ENCODE measurements around the gene ARMH4.

DNA sequence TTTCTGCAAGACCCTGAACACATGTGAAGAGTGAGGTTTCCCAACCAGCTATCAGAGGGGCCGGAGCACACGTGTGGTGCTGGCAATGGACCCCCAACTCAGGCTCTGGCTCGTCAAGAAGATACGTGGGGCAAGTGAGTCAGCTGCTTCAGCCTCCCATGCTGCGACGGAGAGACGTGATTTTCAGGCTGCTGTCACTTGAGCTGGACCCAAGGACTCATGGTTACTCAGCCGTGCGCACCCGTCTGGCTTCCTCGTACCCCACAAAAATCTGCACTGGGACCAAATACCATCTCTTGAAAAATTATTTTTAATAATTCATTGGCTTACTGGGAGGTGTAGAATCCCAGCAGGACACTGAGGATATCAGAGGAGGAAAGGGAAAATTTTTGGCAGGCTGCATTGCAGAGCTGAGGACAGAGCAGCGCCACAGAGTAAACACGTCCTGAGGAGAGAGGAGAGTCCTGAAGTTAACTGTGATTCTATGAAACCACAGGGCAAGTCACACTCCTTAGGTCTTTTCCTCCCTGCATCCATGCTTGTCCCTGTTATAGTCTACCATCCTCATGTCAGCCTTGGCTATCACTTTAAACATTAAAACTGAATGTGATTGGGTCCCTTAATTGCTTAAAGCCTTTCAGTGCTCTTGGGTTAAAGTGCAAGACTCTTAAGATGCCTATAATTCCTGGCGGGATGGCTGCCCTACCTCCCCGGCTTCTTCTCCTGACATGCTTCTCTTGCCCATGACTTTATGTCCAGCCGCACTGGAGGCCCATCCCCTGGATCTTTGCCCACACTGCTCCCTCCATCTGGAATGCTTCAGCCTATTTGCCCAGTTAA lies 190.8 kb downstream of the ARMH4 start:
- TF ChIP-seq YY1 (IDR thresholded peaks at IDR 0.05) (no peak), FOXA1 (IDR thresholded peaks at IDR 0.05) (no peak), RAD21 (IDR thresholded peaks at IDR 0.05) (no peak), GABPA (IDR thresholded peaks at IDR 0.05 in 1 of 2, conservative IDR thresholded peaks at IDR 0.05 in 1 of 2) (no peak), TAF1 (conservative IDR thresholded peaks at IDR 0.05) (no peak), RXRA (IDR thresholded peaks at IDR 0.05) (no peak), SP1 (IDR thresholded peaks at IDR 0.05) (no peak), EGR1 (IDR thresholded peaks at IDR 0.05; ENCODE audit: low read depth in 2 of 2) (no peak), HNF4G (IDR thresholded peaks at IDR 0.05) (no peak), JUND (IDR thresholded peaks at IDR 0.05) (no peak), ZBTB33 (IDR thresholded peaks at IDR 0.05) (no peak)
- TF ChIP-seq, protein P1, sequence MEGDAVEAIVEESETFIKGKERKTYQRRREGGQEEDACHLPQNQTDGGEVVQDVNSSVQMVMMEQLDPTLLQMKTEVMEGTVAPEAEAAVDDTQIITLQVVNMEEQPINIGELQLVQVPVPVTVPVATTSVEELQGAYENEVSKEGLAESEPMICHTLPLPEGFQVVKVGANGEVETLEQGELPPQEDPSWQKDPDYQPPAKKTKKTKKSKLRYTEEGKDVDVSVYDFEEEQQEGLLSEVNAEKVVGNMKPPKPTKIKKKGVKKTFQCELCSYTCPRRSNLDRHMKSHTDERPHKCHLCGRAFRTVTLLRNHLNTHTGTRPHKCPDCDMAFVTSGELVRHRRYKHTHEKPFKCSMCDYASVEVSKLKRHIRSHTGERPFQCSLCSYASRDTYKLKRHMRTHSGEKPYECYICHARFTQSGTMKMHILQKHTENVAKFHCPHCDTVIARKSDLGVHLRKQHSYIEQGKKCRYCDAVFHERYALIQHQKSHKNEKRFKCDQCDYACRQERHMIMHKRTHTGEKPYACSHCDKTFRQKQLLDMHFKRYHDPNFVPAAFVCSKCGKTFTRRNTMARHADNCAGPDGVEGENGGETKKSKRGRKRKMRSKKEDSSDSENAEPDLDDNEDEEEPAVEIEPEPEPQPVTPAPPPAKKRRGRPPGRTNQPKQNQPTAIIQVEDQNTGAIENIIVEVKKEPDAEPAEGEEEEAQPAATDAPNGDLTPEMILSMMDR (IDR thresholded peaks at IDR 0.05; ENCODE audit: low read depth, low read length, missing input control): no peak
- TF ChIP-seq, protein P2, sequence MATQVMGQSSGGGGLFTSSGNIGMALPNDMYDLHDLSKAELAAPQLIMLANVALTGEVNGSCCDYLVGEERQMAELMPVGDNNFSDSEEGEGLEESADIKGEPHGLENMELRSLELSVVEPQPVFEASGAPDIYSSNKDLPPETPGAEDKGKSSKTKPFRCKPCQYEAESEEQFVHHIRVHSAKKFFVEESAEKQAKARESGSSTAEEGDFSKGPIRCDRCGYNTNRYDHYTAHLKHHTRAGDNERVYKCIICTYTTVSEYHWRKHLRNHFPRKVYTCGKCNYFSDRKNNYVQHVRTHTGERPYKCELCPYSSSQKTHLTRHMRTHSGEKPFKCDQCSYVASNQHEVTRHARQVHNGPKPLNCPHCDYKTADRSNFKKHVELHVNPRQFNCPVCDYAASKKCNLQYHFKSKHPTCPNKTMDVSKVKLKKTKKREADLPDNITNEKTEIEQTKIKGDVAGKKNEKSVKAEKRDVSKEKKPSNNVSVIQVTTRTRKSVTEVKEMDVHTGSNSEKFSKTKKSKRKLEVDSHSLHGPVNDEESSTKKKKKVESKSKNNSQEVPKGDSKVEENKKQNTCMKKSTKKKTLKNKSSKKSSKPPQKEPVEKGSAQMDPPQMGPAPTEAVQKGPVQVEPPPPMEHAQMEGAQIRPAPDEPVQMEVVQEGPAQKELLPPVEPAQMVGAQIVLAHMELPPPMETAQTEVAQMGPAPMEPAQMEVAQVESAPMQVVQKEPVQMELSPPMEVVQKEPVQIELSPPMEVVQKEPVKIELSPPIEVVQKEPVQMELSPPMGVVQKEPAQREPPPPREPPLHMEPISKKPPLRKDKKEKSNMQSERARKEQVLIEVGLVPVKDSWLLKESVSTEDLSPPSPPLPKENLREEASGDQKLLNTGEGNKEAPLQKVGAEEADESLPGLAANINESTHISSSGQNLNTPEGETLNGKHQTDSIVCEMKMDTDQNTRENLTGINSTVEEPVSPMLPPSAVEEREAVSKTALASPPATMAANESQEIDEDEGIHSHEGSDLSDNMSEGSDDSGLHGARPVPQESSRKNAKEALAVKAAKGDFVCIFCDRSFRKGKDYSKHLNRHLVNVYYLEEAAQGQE (IDR thresholded peaks at IDR 0.05): no peak
- TF ChIP-seq, protein P3, sequence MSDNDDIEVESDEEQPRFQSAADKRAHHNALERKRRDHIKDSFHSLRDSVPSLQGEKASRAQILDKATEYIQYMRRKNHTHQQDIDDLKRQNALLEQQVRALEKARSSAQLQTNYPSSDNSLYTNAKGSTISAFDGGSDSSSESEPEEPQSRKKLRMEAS (IDR thresholded peaks at IDR 0.05): no peak

Measured in liver (tissue), 3 donors.